Sigmoid colon (tissue), 7 donors: Measurements from ENCODE around the gene ROS1. TPM values are rescaled to one million over a fixed set of nuclear protein-coding genes. Genes with fewer than 3 reads are reported as not detected.

ENCODE experiments used
- DNase-seq: peaks from one replicate; pipeline ENCODE4 v3.0.0-alpha.2; 2019
- H3K27ac ChIP-seq, 4 donors: fragments of 200-600 bp; sonication (generic); one replicate each; pipeline ENCODE4 v1.5.1; 2016 to 2019; ENCODE audit warnings: mild to moderate bottlenecking in 1 of 4
- H3K27me3 ChIP-seq, 3 donors: fragments of 200-600 bp; sonication (generic); one replicate each; pipeline ENCODE4 v1.5.1; 2019; ENCODE audit warnings: mild to moderate bottlenecking in 1 of 3
- H3K36me3 ChIP-seq, 4 donors: fragments of 200-600 bp; sonication (generic); one replicate each; pipeline ENCODE4 v1.5.1; 2016 to 2019
- H3K4me1 ChIP-seq, 4 donors: fragments of 200-600 bp; sonication (generic); one replicate each; pipeline ENCODE4 v1.5.1; 2017 to 2019
- H3K4me3 ChIP-seq, 4 donors: fragments of 200-600 bp; sonication (generic); one replicate each; pipeline ENCODE4 v1.5.1; 2017 to 2019; ENCODE audit warnings: mild to moderate bottlenecking in 2 of 4, moderate library complexity in 1 of 4
- H3K9me3 ChIP-seq, 4 donors: fragments of 200-600 bp in 3 of 4; sonication (generic) in 3 of 4; one replicate each; pipeline versions ENCODE4 v1.5.1 to v1.6.1; 2013 to 2019
- EP300 ChIP-seq, 4 donors: sonication (generic); formaldehyde crosslinking; IDR thresholded peaks; one replicate each; pipeline ENCODE4 v1.6.1; 2017; ENCODE audit warnings: antibody characterized with exemption in 4 of 4
- POLR2A ChIP-seq, 2 donors: fragments of 450-650 bp; IDR thresholded peaks; one replicate each; pipeline ENCODE4 v1.6.1; 2016; ENCODE audit warnings: antibody characterized with exemption in 2 of 2, mild to moderate bottlenecking in 2 of 2, moderate library complexity in 2 of 2
- POLR2AphosphoS5 ChIP-seq, 4 donors: sonication (generic); formaldehyde crosslinking; IDR thresholded peaks; one replicate each; pipeline ENCODE4 v1.6.1; 2017; ENCODE audit warnings: antibody characterized with exemption in 4 of 4
- WGBS, 2 donors: extraction: QIAGEN DNeasy Blood & Tissue Kit; methylation state at CpG; one replicate each; pipeline ENCODE4 v1.1.7; 2013; 5-methylcytosine and 5-hydroxymethylcytosine counted together
- intact Hi-C: fragments of 100-400 bp; cut with DNase I; formaldehyde crosslinking; loops from one replicate; pipeline ENCODE4 v1.15.1; 2023
- polyA plus RNA-seq, 3 donors: library from polyadenylated mRNA; stranded (reverse); fragments of 200-250 nt; gene quantifications; one replicate each; pipeline ENCODE4 v1.2.3, GENCODE V29; 2013
- total RNA-seq, 4 donors: library from RNA; depleted of rRNA; stranded (reverse); fragments of >200 nt; gene quantifications; one replicate each; pipeline ENCODE4 v1.1.0, GENCODE V29; 2016
- TF ChIP-seq, protein P1 (sequence below), 4 experiments: fragments of 450-650 bp in 3 of 4; fragments of 200-600 bp in 1 of 4; IDR thresholded peaks; one replicate each; pipeline ENCODE4 v1.5.1; 2016 to 2019; ENCODE audit warnings: antibody characterized with exemption in 4 of 4, mild to moderate bottlenecking in 3 of 4, moderate library complexity in 2 of 4
- donor health status: healthy with polysubstance abuse.
- donor health status: Bipolar disorder and iron deficiency.
- donor health status: healthy.

Gene ROS1
- total and polyA plus RNA-seq, 7 donors, result 0.07 TPM; not detected in 6

DNA sequence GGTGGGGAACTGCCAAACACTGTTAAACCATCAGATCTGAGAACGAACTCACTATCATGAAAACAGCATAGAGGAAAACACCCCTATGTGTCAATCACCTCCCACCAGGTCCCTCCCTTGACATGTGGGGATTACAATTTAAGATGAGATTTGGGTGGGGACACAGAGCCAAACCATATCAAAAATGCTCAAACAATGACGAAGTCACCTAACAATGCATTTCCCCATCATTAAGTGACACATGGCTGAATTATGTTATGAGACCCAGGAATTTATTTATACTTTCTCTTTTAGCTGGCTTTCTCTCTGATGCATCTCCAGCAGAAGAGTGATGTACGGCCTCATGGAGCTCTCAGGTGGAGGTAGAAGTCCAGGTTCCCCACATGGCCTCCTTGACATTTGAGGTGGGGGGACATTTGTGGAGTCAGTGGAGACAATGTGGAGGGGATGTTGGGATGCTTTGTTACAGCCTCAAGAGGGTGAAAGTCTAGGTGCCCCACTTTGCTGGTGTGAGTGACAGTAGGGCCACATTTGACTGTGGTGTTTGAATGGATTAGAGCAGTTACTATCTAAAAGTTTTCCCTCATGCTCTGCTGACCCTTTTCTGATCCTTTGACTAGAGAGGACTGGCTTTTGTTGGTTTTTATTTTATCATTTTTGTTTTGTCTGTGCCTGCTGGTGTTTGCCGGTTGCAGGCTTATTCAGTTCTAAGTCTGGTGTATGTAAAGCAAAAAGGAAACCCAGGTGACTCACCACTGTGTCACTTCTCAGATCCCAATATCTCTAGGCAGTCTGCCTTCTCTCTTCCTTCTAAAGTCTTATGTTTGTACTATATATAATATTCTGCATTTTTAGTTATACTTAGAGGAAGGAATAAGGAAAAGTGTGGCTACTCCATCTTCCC, 38.3 kb upstream of the ROS1 start:
- Histone ChIP-seq H3K27ac (no peak overlapping the region), H3K4me1 (no peaks in the 10 kb centered on the region), H3K9me3 (no peaks in the 10 kb centered on the region), H3K36me3 (no peaks in the 10 kb centered on the region), H3K27me3 (no peaks in the 10 kb centered on the region), H3K4me3 (no peak overlapping the region)
- intact Hi-C loops, result no loop called here
- TF ChIP-seq, protein P1, sequence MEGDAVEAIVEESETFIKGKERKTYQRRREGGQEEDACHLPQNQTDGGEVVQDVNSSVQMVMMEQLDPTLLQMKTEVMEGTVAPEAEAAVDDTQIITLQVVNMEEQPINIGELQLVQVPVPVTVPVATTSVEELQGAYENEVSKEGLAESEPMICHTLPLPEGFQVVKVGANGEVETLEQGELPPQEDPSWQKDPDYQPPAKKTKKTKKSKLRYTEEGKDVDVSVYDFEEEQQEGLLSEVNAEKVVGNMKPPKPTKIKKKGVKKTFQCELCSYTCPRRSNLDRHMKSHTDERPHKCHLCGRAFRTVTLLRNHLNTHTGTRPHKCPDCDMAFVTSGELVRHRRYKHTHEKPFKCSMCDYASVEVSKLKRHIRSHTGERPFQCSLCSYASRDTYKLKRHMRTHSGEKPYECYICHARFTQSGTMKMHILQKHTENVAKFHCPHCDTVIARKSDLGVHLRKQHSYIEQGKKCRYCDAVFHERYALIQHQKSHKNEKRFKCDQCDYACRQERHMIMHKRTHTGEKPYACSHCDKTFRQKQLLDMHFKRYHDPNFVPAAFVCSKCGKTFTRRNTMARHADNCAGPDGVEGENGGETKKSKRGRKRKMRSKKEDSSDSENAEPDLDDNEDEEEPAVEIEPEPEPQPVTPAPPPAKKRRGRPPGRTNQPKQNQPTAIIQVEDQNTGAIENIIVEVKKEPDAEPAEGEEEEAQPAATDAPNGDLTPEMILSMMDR (IDR thresholded peaks at IDR 0.05), result no peak
- TF ChIP-seq EP300 (IDR thresholded peaks at IDR 0.05) (no peak), POLR2AphosphoS5 (IDR thresholded peaks at IDR 0.05) (no peak), POLR2A (IDR thresholded peaks at IDR 0.05) (no peak)
- DNase-seq, result no peak
- 77 to 84% methylated on average over 4 of the region's 4 CpGs for WGBS, 2 donors

DNA sequence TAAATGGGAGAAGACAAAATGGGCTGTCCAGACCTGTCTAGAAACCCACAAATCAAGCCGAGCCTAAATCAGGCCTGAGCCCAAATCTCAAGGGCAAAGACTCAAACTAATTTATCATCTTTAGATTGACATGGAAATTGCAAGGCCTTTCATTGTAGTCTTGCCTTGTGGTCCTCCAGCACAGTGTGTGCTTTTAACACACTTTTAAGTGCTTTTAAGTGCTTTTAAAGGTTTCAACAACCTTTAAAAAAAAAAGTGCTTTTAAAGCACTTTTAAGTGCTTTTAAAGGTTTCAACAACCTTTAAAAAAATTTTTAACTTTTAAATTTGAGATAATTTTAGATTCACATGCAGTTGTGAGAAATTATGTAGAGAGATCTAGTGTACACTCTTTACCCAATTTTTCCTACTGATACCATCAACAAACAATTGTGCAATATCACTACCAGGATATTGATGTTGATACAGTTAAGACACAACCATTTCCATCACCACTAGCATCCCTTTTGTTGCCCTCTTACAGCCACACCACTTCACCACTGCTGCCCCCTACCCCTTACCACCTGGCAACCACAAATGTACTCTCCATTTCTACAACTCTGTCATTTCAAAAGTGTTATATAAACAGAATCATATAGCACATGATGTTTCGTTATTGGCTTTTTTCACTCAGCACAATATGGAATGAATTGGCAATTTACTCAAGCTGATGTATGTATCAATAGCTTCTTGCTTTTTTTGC, 33.6 kb upstream of the ROS1 start:
- no peaks in the 10 kb centered on the region for H3K36me3 ChIP-seq
- no peaks in the 10 kb centered on the region for H3K4me1 ChIP-seq
- intact Hi-C loops, result no loop called here
- 81 to 91% methylated on average over 2 of the region's 2 CpGs for WGBS, 2 donors
- H3K27me3 ChIP-seq, result no peaks in the 10 kb centered on the region
- no peak overlapping the region for H3K27ac ChIP-seq
- DNase-seq, result no peak
- H3K9me3 ChIP-seq, result no peaks in the 10 kb centered on the region
- TF ChIP-seq, protein P1 (IDR thresholded peaks at IDR 0.05), result no peak
- TF ChIP-seq POLR2AphosphoS5 (IDR thresholded peaks at IDR 0.05) (no peak), EP300 (IDR thresholded peaks at IDR 0.05) (no peak), POLR2A (IDR thresholded peaks at IDR 0.05) (no peak)
- H3K4me3 ChIP-seq, result no peak overlapping the region

DNA sequence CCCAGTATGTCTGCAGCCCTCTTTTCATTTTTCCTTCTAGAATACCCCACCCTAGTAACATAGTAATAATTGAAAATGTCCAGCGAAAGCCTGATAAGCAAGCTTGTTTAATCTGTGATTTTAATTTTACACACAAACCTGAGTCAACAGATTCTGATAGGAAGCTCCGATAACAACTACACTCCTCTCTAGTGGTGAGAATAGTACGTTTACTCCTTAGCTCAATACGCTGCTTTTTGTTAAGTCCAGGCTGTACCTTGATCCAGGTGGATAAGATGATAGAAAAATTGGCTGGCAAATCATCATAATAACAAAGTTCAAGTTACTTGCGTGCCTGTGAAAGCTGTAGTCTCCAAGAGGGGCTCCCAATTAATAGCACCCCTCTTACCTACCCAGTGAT, 31.3 kb upstream of the ROS1 start:
- no peak for DNase-seq
- Histone ChIP-seq H3K36me3 (no peaks in the 10 kb centered on the region), H3K27ac (no peak overlapping the region), H3K4me1 (no peaks in the 10 kb centered on the region), H3K9me3 (no peaks in the 10 kb centered on the region), H3K27me3 (peaks cover 0 to 7% (median 0%) of the 10 kb centered on the region in 3 donors), H3K4me3 (no peak overlapping the region)
- TF ChIP-seq, protein P1 (IDR thresholded peaks at IDR 0.05), result no peak
- TF ChIP-seq POLR2A (IDR thresholded peaks at IDR 0.05) (no peak), EP300 (IDR thresholded peaks at IDR 0.05) (no peak), POLR2AphosphoS5 (IDR thresholded peaks at IDR 0.05) (no peak)
- 24 to 74% methylated on average over 5 of the region's 5 CpGs for WGBS, 2 donors
- intact Hi-C loops, result no loop called here

DNA sequence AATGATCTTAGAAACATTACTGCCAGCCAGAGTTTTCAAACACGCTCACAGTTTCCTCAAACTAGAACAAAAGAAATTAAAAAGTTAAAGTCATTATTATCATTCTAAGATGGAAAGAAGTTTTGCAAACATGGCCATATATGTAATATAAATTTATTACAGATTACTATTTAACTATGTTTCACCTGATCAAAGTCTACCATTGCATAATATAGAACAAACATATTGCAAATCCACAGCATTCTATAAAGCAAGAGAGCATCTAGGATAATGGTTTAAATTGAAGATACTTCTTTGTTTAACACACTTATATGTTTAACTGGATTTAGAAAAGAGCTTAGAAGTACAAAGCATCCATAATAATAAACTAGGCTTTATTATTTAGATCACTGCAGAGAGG, 30.5 kb upstream of the ROS1 start:
- Histone ChIP-seq H3K27ac (no peak overlapping the region), H3K9me3 (no peaks in the 10 kb centered on the region), H3K4me3 (no peak overlapping the region), H3K36me3 (no peaks in the 10 kb centered on the region), H3K27me3 (peaks cover 0 to 7% (median 0%) of the 10 kb centered on the region in 3 donors), H3K4me1 (no peaks in the 10 kb centered on the region)
- TF ChIP-seq POLR2AphosphoS5 (IDR thresholded peaks at IDR 0.05) (no peak), POLR2A (IDR thresholded peaks at IDR 0.05) (no peak), EP300 (IDR thresholded peaks at IDR 0.05) (no peak)
- TF ChIP-seq, protein P1 (IDR thresholded peaks at IDR 0.05), result no peak
- intact Hi-C loops, result no loop called here
- DNase-seq, result no peak
- 18 to 65% methylated on average over 1 of the region's 1 CpG for WGBS, 2 donors
